Stomach (tissue), 9 donors: ENCODE results near the gene RHBDD2. TPM values are rescaled to one million over a fixed set of nuclear protein-coding genes. Genes with fewer than 3 reads are reported as not detected.
A peak's percentile ranks its signal among the peaks of the same experiment; 100 is the strongest.
"Not testable (repeated sequence)": the region's sequence is repeated elsewhere in the genome, so short reads cannot be mapped to it uniquely, and the experiment has no call there.

ENCODE experiments used
- DNase-seq, 2 donors: peaks; one replicate each; pipeline versions ENCODE4 v3.0.0 to v3.0.0-alpha.2; 2013 to 2019
- H3K27ac ChIP-seq, 5 donors: fragments of 200-600 bp in 4 of 5; sonication (generic) in 4 of 5; one replicate each; pipeline ENCODE4 v1.5.1; 2013 to 2019; ENCODE audit warnings: mild to moderate bottlenecking in 1 of 5, moderate library complexity in 1 of 5
- H3K27me3 ChIP-seq, 3 donors: fragments of 200-600 bp; sonication (generic); one replicate each; pipeline ENCODE4 v1.5.1; 2017 to 2019; ENCODE audit warnings: mixed run types in 1 of 3
- H3K36me3 ChIP-seq, 4 donors: fragments of 200-600 bp; sonication (generic); 1 replicate in 3 of 4; 2 replicates in 1 of 4; pipeline ENCODE4 v1.5.1; 2016 to 2019
- H3K4me1 ChIP-seq, 4 donors: fragments of 200-600 bp; sonication (generic); one replicate each; pipeline ENCODE4 v1.5.1; 2016 to 2019
- H3K4me3 ChIP-seq, 4 donors: fragments of 200-600 bp; sonication (generic) in 3 of 4; one replicate each; pipeline ENCODE4 v1.5.1; 2016 to 2019; ENCODE audit warnings: mild to moderate bottlenecking in 1 of 4
- H3K9me3 ChIP-seq, 4 donors: fragments of 200-600 bp; sonication (generic); one replicate each; pipeline ENCODE4 v1.5.1; 2016 to 2019
- CTCF ChIP-seq, 7 experiments: fragments of 450-650 bp in 4 of 7; fragments of 200-600 bp in 3 of 7; sonication (generic) in 3 of 7; IDR thresholded peaks; one replicate each; pipeline ENCODE4 v1.5.1; 2016 to 2019; ENCODE audit warnings: antibody characterized with exemption in 7 of 7, control low read depth in 2 of 7, mild to moderate bottlenecking in 1 of 7
- EP300 ChIP-seq: sonication (generic); formaldehyde crosslinking; IDR thresholded peaks from one replicate; pipeline ENCODE4 v1.6.1; 2017; ENCODE audit warnings: antibody characterized with exemption
- POLR2A ChIP-seq, 4 donors: fragments of 450-650 bp; IDR thresholded peaks; one replicate each; pipeline ENCODE4 v1.6.1; 2016; ENCODE audit warnings: antibody characterized with exemption in 4 of 4, control low read depth in 2 of 4, mild to moderate bottlenecking in 1 of 4, moderate library complexity in 1 of 4
- POLR2AphosphoS5 ChIP-seq, 3 donors: sonication (generic); formaldehyde crosslinking; IDR thresholded peaks; one replicate each; pipeline ENCODE4 v1.6.1; 2016; ENCODE audit warnings: antibody characterized with exemption in 3 of 3
- WGBS, 5 donors: extraction: QIAGEN DNeasy Blood & Tissue Kit in 3 of 5; methylation state at CpG; one replicate each; pipeline versions ENCODE4 v1.1.5 to v1.1.7; 2013 to 2018; 5-methylcytosine and 5-hydroxymethylcytosine counted together
- intact Hi-C: fragments of 100-400 bp; cut with DNase I; formaldehyde crosslinking; loops from one replicate; pipeline ENCODE4 v1.15.1; 2023; ENCODE audit warnings: low total_unique reads
- polyA plus RNA-seq, 3 donors: library from polyadenylated mRNA; stranded (reverse); fragments of 200-250 nt; gene quantifications; one replicate each; pipeline ENCODE4 v1.2.3, GENCODE V29; 2013
- total RNA-seq, 5 donors: library from RNA; depleted of rRNA; stranded (reverse); fragments of >200 nt; gene quantifications; one replicate each; pipeline versions ENCODE4 v1.1.0 to v1.2.3, GENCODE V29; 2014 to 2016
- donor health status: healthy with polysubstance abuse.
- donor health status: Bipolar disorder and iron deficiency.
- donor health status: healthy.

Gene RHBDD2
- total and polyA plus RNA-seq, 8 donors, result 15.8 to 95.9 (median 45.5) TPM

GRCh38 chr7:75849573-75849972, 29.3 kb upstream of the RHBDD2 start:
- intact Hi-C loops, result no loop called here
- Histone ChIP-seq H3K4me3 (no peak overlapping the region), H3K27ac (peak overlapping the region in 1 of 5 donors; percentile 7), H3K4me1 (no peaks in the 10 kb centered on the region), H3K27me3 (no peaks in the 10 kb centered on the region), H3K9me3 (no peaks in the 10 kb centered on the region), H3K36me3 (no peaks in the 10 kb centered on the region)
- WGBS, 5 donors, result 62 to 75% (median 66%) methylated on average over 3 of the region's 3 CpGs
- DNase-seq, result peak in 1 of 2 donors; percentile 36
- TF ChIP-seq CTCF (IDR thresholded peaks at IDR 0.05) (no peak), EP300 (no peak), POLR2AphosphoS5 (IDR thresholded peaks at IDR 0.05) (no peak), POLR2A (IDR thresholded peaks at IDR 0.05) (no peak)

- Histone ChIP-seq H3K4me3 (no peak overlapping the region), H3K36me3 (no peaks in the 10 kb centered on the region), H3K27ac (peak overlapping the region in 1 of 5 donors; percentile 7), H3K9me3 (no peaks in the 10 kb centered on the region), H3K4me1 (no peaks in the 10 kb centered on the region), H3K27me3 (no peaks in the 10 kb centered on the region)
- TF ChIP-seq POLR2A (IDR thresholded peaks at IDR 0.05) (no peak), POLR2AphosphoS5 (IDR thresholded peaks at IDR 0.05) (no peak), CTCF (IDR thresholded peaks at IDR 0.05) (no peak), EP300 (no peak)
- intact Hi-C loops, result no loop called here
- no peak for DNase-seq
- 71 to 79% (median 73%) methylated on average over 4 of the region's 4 CpGs for WGBS, 5 donors
Measured at GRCh38 chr7:75850235-75850634, 28.6 kb upstream of the RHBDD2 start.

DNA sequence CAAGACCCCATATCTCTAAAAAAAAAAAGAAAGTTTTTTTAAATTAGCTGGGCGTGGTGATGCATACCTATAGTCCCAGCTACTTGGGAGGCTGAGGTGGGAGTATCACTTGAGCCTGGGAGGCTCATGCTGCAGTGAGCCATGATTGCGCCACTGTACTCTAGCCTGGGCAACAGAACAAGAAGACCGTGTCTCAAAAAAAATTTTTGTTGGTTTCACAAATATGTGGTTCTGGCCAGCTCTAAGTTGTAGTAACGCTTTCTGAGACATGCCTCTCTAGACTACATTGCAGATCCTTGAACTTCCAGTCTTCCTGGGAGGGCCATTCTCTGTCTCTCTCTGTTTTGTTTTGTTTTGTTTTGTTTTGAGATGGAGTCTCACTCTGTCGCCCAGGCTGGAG, 24.6 kb upstream of the RHBDD2 start:
- TF ChIP-seq EP300 (no peak), POLR2A (IDR thresholded peaks at IDR 0.05) (no peak), POLR2AphosphoS5 (IDR thresholded peaks at IDR 0.05) (no peak), CTCF (IDR thresholded peaks at IDR 0.05) (no peak)
- Histone ChIP-seq H3K27ac (no peak overlapping the region), H3K4me1 (no peaks in the 10 kb centered on the region), H3K36me3 (no peaks in the 10 kb centered on the region), H3K4me3 (no peak overlapping the region), H3K9me3 (no peaks in the 10 kb centered on the region), H3K27me3 (no peaks in the 10 kb centered on the region)
- WGBS, 5 donors, result 76 to 86% (median 86%) methylated on average over 5 of the region's 5 CpGs
- intact Hi-C loops, result no loop called here
- DNase-seq, result no peak

GRCh38 chr7:75854813-75855345, 24.0 kb upstream of the RHBDD2 start:
- H3K27me3 ChIP-seq, H3K9me3 ChIP-seq, H3K4me1 ChIP-seq, DNase-seq, H3K27ac ChIP-seq, H3K36me3 ChIP-seq, intact Hi-C loops, H3K4me3 ChIP-seq: not testable (repeated sequence)
- 80 to 93% (median 89%) methylated on average over 10 of the region's 10 CpGs for WGBS, 5 donors

DNA sequence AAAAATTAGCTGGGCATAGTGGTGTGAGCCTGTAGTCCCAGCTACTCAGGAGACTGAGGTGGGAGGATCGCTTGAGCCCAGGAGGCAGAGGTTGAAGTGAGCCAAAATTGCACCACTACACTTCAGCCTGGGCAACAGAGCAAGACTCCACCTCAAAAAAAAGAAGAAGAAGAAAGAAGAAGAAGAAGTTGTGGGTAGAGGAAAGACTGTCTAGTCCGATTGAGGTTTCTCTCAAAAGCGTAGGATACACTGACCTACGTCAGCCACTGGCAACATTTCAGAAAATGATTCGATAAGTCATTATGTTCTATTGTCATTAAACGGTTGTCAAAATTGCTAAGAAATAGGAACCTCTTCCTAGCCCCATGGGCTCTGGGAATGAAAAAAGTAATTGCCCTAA, 22.3 kb upstream of the RHBDD2 start:
- Histone ChIP-seq H3K9me3 (no peaks in the 10 kb centered on the region), H3K4me3 (no peak overlapping the region), H3K27me3 (no peaks in the 10 kb centered on the region), H3K36me3 (no peaks in the 10 kb centered on the region), H3K4me1 (no peaks in the 10 kb centered on the region), H3K27ac (no peak overlapping the region)
- no peak for DNase-seq
- intact Hi-C loops, result no loop called here
- WGBS, 5 donors, result 75 to 87% (median 84%) methylated on average over 6 of the region's 6 CpGs
- TF ChIP-seq CTCF (IDR thresholded peaks at IDR 0.05), result no peak
- TF ChIP-seq POLR2A (IDR thresholded peaks at IDR 0.05), result no peak
- no peak for TF ChIP-seq EP300
- no peak for TF ChIP-seq POLR2AphosphoS5 (IDR thresholded peaks at IDR 0.05)
